HG03097 (cell line): ENCODE measurements around the gene NOTCH3.

Experiments used
- ATAC-seq: cut with Tn5 transposase; IDR thresholded peaks from one replicate; pipeline ENCODE4 v1.9.1; 2021; ENCODE audit not compliant: unreplicated experiment, low FRiP score

The NOTCH3 gene

DNA sequence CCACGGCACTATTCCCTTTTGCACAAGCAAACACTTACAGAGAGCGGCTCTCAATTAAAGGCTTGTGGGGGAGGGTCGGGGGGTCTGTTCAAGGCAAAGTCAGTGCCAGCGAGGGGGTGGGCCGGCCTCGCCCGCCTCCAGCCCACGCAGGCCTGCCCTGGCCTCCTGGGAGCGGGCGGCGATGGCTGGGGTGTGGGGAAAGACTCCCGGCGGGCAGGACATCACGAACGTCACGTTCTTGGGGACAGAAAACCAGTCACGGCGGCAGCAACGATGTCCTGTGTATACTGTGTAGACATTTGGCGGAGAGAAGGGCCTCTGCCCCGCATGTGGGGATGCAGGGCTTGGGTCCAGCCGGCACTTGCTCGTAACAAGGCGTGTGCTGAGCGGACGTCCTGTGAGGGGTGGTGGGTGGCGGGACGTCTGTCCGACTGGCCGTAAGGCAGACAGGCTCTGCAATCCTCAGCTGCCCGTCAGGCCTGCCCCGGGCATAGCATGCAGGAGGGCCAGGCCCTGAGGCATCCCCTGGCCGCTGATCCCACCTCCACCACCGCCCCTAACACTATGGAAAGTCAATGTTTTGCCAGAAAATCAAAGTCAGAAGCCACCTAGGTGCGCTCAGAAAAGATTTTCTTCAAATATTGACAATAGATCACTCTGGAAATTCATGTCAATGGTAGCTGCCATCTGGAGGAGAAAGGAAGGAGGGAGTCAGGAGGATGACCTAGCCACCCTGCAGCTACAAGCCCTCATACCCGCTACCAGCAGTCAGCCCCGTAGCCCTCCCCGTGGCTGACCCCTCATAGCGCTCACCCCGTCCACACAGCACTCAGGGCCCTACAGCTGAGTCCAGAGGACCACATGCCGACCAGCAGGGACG lies 37.2 kb upstream of the NOTCH3 start:
- ATAC-seq = no peak

DNA sequence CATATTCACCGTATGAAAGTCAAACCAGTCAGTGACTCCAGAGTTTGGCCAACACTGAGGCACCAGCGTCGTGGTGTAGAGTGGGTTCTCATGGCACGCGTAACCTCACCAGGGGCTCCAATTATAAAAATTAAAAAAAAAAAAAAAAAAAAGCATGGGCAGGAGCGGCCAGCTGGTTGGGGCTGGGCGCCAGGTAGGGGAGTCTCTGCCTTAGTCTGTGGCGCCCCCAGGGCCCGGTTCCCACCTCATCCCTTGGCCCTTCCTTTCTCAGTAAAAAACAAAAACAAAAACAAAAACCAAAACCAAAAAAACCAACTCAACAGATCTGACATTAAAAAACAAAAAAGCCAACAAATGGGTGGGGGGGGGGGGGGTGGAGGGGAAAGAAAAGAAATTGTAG lies 36.1 kb upstream of the NOTCH3 start:
- no peak for ATAC-seq

DNA sequence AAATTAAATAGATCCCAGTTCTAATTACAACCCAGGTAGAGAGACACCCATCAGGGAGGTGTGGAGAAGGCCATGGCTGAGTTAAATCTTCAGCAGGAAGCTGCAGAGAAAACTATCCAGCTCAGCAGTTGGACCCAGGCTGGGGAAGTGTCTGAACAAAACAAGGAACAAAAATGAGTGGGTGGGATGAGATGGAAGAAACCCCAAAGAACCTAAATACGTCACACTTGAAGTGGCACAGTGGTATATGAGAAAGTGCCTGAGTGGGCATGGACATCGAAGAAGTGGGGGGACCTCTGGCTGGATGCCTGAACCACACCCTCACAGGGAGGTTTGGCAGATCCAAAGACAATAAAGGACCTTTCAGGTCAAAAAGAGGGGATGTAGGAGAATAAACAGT lies 35.0 kb upstream of the NOTCH3 start:
- ATAC-seq = no peak

DNA sequence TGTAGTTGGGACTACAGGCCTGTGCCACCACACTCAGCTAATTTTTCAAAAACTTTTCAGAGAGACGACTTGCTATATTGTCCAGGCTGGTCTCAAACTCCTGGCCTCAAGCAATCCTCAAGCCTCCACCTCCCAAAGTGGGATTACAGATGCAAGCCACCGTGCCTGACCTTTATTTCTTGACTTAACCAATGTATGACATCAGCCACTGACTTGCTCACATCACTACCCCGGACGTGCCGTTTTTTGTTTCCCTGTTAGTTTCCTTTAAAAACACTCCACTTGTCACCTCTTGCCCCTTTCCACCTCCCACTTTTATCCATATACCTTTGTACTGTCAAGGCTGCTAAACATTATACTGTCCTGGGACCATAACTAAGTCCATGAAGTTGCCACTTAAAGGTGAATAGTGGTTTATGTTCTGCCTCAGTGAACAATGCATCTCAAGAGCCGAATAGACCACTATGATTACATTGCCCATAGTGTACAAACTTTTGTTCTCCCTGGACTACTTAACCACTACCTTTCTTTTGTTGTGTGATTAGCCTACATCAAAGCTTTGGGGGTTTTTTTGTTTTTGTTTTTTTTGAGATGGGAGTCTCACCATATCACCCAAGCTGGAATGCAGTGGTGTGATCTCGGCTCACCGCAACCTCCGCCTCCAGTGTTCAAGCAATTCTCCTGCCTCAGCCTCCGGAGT lies 33.8 kb upstream of the NOTCH3 start:
- ATAC-seq = no peak

DNA sequence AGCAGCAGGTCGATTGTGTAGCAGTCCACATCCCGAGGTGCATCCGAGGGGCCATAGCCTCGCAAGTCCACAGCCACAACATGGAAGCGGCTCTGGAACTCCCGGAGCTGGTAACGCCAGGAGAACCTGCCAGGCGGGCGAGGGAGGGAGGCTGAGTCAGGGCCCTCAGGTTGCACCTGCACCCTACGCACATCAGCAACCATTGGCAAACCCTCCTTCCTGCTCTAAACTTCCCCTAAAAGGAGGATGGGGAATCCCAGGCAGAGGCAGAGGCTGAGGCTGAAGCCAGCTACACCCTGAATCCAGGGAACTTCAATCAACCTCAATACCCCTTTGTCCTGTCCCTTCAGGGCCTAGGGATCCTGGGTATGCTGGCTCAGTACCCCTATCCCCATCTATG lies 30.5 kb upstream of the NOTCH3 start:
- no peak for ATAC-seq

DNA sequence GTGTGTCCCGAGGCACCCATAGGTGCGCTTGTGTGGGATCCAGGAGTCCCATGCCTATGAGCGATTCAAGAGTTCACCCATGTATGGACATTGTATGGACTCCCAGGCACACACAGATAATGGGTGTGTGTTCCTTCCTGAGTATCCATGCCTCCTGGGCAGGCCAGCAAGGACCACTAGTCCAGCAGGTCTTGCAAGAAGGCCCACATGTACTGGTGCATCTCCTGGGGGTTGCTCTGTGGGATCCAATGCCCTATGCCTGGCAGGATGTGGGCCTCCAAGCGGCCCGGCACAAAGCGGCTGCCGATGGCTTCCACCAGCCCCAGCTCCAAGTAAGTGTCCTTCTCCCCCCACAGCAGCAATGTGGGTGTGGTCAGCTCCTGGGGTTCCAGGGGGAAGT lies 26.5 kb upstream of the NOTCH3 start:
- no peak for ATAC-seq

DNA sequence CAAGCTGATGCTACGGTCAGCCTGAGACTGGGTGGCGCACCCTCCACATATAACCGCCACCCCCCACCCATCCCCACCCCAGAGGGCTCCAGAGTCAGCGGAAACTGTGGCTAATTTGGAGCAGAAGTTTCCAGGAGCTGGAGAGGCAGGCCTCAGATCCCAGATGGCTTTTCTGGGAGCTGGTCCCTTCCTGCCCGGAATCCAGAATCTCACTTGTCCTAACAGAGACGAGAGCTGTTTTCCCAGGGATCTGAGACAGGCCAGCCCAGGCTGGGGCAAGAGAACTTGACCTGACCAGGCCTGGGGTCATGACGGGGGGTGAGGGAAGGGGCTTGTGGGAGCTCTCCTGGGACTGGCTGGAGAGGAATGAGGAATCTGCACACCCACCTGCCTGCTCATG lies 25.0 kb upstream of the NOTCH3 start:
- ATAC-seq = no peak

DNA sequence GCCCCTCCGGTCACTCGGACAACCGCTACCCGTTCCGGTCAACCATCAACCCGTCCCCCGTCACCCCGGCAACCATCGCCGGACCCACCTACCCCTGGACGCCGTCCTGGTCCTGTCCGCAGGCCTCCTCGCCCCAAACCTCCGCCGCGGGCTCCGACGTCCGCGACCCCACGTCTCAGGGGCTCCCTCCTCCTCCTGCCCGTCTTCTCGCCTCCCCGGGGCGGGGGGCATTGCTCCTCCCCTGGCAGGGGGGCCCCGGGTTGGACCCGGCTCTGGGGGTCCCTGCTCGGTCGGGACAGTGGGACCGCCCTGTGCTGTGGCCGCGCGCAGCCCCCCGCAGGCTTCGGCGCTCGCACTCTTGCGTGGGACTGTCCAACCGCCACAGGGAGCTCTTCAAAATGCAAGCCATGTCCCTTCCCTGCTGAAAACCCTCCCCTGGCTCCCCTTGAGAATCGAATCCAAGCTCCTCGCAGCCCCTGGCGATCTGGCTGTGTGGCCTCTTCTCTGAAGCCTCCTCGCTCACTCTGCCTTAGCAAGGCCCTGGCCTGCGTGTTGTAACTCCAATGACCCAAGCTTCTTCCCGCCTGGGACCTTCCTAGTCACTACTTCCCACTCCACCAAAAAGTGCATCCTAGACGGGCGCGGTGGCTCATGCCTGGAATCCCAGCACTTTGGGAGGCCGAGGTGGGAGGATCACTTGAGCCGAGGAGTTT lies 23.0 kb upstream of the NOTCH3 start:
- peak; percentile 23 for ATAC-seq

DNA sequence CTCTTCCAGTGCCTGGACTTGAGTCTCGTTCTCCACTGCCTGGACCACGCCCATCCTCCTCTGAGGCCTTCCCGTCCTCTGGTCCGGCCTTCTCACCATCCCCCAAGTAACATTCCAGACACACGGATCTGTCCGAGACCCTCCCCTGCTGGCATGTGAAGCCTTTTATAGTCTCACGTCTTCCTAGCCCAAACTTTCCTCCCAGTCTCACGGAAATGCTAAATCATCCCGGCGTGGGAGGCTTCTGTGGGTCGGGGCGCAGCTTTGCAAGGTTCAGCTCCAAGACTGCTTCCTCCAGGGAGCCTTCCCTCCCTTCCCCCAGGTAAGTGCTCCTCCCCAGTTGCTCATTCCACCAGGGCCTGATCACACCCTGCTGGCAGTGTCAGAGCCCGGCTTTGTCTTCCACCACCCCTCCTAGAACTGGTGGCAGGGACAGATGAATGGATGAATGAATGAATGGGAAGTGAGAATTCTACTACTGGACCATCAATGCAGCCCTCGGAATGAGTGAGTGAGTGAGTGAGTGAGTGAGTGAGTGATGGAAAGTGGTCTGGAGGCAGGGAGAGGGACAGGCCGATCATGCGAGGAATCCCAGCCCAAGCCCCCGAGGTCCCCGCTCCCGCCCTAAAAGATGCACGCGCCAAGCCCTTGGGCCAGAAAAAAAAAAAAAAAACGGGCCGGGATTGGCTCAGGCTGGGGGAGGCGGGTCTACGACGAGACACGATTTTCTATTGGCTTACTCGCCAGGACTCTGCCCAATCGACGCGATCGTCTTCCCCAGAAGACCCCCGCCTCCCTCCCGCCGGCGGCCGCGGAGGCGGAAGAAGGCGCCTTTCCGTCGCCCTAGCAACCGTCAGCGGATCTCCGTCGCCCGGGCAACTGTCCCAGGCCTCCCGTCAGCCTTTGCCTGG lies 22.2 kb upstream of the NOTCH3 start:
- peak; percentile 85 for ATAC-seq

DNA sequence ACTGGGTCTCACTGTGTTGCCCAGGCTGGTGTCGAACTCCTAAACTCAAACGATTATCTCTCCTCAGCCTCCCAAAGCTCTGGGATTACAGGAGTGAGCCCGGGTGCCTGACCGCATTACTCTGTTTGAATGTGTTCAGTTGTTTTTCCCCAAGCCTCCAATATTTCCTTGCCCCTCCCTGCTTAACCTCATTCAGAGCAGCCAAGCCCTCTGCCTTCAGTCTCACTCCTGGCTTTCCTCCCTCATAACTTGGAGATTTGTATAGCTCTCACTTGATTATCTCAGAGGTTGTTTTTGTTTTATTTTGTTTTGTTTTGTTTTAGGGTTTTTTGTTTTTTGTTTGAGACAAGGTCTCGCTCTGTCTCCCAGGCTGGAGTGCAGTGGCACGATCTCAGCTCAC lies 20.0 kb upstream of the NOTCH3 start:
- ATAC-seq = no peak

DNA sequence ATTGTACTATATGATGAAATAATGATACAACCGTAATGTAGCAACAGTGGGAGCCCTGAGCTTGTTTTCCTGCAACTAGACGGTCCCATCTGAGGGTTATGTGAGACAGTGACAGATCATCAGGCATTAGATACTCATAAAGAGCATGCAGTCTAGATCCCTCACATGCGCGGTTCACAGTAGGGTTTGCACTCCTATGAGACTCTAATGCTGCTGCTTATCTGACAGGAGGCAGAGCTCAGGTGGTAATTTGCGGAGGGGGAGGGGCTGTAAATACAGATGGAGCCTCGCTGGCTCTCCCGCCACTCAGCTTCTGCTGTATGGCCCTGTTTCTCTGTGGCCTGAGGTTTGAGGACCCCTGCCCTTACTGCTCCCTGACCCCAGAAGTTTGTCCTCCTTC lies 17.7 kb upstream of the NOTCH3 start:
- no peak for ATAC-seq

DNA sequence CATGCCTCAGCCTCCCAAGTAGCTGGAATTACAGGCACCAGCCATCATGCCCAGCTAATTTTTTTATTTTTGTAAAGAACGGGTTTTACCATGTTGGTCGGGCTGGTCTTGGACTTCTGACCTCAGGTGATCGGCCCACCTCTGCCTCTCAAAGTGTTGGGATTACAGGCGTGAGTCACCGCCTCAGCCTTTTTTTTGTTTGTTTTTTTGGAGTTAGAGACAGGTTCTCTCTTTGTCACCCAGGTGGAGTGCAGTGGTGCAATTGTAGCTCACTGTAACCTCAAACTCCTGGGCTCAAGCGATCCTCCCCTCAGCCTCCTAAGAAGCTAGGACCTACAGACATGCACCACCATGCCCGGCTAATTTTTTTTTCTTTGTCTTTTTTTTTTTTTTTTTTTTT lies 15.6 kb upstream of the NOTCH3 start:
- ATAC-seq = no peak

DNA sequence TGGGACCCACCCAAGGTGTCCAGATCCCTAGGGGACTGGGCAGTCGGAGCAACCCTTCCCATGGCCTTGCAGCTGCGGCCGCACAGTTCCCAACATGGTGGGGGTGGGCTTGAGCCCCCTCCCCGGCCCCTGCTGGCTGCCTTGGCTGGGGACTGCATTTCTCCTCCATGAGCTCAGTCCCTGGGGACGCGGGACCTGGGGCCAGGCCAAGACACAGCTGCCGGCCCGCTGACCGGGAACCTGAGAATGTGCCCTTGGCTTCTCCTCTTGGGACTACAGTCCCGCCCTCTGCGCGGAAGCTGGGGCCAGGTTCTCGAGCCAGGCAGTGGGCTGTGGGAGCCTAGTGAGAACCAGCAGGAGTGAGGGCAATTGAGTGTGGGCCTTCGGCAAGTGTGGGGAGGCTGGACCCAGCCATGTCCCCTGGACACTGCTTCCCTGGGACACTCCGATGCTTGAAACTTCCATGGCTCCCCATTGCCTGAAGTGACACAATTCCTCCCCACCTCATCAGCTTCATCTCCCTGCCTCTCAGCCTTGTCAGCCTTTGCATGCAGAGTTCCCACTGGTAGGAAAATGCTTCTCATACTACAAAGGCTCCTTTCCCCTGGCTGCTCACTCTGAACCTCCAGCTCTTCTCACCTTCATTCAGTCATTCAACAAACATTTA lies 13.1 kb upstream of the NOTCH3 start:
- ATAC-seq = no peak

DNA sequence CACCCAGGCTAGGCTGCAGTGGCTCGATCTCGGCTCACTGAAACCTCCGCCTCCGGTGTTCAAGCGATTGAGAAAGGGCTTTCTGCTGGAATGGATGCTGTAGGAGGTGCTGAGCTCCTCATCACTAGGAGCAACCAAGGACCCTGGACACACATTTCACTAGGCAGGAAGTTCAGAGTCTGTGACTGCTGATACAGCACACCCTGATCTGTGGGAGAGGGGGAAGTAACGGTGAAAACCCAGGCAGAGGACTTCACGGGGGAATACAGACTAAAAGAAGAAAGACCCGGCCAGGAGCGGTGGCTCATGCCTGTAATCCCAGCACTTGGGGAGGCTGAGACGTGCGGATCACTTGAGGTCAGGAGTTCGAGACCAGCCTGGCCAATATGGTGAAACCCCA lies 11.9 kb upstream of the NOTCH3 start:
- no peak for ATAC-seq

DNA sequence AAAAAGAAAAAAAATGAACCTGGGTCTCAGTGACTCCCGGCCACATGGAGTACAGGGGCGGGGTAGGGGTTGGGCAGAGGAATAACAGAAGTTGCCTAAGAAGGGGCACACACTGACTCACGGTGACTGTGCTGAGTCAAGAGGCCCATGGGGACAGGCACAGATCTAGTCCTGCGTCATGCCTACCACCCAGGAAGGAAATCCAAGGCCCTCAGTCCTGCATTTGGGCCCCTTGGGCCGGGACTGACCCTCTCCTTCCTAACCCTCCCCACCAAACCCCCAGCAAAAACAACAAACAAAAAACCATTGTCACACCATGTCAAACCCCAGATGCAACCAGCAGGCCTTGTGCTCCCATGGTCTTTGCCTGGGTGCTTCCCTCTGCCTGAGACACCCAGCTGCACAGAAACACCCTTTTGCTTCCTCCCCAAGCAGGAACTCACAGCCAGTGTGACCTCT lies 9.6 kb upstream of the NOTCH3 start:
- ATAC-seq = no peak

DNA sequence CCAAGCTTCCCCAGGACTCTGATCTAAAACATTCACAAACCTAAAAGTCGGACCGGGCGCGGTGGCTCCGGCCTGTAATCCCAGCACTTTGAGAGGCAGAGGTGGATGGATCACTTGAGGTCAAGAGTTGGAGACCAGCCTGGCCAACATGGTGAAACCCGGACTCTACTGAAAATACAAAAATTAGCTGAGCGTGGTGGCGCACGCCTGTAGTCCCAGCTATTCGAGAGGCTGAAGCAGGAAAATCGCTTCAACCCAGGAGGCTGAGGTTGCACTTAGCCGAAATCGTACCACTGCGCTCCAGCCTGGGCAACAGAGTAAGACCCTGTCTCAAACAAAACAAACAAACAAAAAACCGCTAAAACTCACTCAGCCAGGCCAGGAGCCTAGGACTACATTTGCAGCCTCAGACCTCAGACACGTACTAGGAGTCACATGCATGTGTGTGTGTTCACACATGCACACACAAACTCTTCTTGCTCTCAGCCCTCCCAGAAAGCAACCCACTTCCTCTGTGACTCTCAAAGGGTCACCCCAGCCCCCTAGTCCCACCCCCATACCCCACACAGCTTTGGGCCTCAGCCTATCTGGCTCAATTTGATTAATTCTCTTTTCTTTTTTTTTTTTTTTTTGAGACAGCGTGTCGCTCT lies 704 bp upstream of the NOTCH3 start:
- no peak for ATAC-seq

DNA sequence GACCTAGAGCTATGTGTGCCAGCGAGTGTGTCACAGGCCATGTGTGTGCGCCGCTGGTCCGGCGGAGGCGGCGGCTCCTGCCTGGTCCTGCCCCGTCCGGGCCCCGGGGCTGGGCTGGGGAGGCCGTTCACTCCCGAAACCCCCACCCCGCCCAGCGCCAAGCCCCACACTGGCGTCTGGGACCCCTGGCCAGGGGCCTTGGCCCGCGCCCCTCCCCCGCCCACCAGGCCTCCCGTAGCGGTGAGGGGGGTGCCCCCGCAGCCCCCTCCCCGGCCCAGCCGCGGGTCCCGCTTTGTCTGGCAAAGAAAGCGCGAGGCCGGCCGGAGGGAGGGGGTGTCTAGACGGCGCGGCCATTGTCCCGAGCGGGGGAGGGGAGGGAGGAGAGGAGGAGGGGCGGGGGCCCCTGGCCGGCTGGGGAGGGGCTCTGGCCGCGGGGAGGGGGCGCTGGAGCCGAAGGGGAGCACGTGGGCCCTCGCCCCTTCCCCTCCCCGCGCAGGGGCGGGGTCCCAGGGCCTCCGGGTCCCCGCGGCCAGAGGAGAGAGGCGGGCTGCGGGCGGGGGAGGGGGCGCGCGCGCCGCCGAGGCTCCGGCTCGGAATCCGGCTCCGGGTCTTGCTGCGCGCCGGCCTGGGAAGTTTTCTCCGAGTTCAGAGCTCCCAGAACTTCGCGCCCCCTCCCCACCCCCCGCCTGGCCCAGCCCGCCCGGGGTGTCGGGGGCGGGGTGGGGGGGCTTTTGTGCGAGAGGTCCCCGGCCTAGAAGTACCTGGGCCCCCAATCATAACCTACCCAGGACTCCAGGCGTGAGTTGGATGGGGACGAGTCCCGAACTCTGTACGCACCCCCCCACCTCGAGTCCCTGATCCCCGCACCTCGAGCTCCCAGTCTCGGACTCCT lies 888 bp downstream of the NOTCH3 start:
- no peak for ATAC-seq

DNA sequence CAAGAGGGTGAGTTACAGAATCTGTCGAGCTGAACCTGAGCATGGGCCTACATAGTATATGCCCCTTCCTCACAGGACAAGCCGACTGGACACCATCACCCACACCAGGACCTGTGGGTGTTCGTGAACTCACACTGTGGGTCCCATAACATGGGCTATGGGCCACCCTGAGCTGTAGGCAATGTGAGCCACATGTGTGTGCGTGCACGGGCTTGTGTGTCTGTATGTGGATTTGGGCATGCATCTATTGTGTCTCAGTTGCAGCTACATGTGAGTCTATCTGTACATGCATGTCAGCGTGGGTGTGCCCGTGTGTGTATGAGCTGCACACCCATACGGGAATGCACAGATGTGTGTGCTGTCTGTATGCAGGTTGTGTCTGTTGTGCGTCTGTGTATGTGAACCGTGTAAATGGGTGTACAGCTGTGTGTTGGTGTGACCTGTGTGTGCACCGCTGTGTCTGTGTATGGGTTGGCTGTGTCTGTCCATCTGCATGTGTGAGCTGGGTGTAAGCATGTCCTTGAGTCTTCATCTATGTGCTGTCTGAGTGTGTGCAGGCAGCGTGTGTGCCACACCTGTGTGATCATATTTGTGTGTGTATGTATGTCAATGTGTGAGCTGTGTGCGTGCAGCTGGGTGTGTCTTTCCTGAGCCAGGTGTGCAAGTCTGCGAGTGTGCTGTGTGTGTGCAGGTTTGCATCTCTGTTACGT lies 1.7 kb downstream of the NOTCH3 start:
- no peak for ATAC-seq
